Breast epithelium (tissue), 3 donors: Measurements from ENCODE around the gene SOX13.

Experiments used
- CTCF ChIP-seq, 3 donors: fragments of 450-650 bp; IDR thresholded peaks; one replicate each; pipeline ENCODE4 v1.5.1; 2016 to 2017; ENCODE audit warnings: antibody characterized with exemption in 3 of 3, mild to moderate bottlenecking in 3 of 3, moderate library complexity in 3 of 3
- POLR2A ChIP-seq: fragments of 450-650 bp; IDR thresholded peaks from one replicate; pipeline ENCODE4 v1.6.1; 2016; ENCODE audit warnings: antibody characterized with exemption, mild to moderate bottlenecking, moderate library complexity
- POLR2AphosphoS5 ChIP-seq, 3 donors: sonication (generic); formaldehyde crosslinking; IDR thresholded peaks; one replicate each; pipeline ENCODE4 v1.6.1; 2017; ENCODE audit warnings: antibody characterized with exemption in 3 of 3

GRCh38 chr1:204053893-204054292, 19.0 kb upstream of the SOX13 start:
- TF ChIP-seq CTCF (IDR thresholded peaks at IDR 0.05) (no peak), POLR2AphosphoS5 (IDR thresholded peaks at IDR 0.05) (no peak), POLR2A (no peak)
